SK-N-MC (cell line): ENCODE results near the gene P4HB.

Experiments used
- EZH2 ChIP-seq: fragments of 200-600 bp; sonication (generic); IDR thresholded peaks from one replicate; pipeline ENCODE4 v1.6.1; 2017; ENCODE audit warnings: antibody characterized with exemption
- FOXP2 ChIP-seq: optimal IDR thresholded peaks from 2 replicates; pipeline ENCODE3; 2011; ENCODE audit warnings: mild to moderate bottlenecking, moderate library complexity; ENCODE audit not compliant: insufficient read depth; ENCODE audit errors: extremely low read length, control extremely low read depth
- POLR2AphosphoS5 ChIP-seq: IDR thresholded peaks from 2 replicates; pipeline ENCODE4 v1.6.1; 2012; ENCODE audit warnings: mild to moderate bottlenecking, low read depth, low read length, borderline replicate concordance

DNA sequence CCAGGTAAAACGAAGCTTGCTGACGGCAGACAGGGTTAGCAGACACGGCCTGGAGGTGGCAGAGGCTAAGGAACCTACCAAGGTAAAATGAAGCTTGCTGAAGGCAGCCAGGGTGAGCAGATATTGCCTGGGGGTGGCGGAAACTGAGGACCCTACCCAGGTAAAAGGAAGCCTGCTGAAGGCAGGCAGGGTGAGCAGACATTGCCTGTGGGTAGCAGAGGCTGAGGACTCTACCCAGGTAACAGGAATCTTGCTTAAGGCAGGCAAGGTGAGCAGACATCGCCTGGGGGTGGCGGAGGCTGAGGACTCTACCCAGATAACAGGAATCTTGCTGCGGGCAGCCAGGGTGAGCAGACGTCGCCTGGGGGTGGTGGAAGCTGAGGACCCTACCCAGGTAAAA is 59.0 kb downstream of the P4HB start:
- TF ChIP-seq POLR2AphosphoS5, result no peak
- TF ChIP-seq EZH2, result no peak
- no peak for TF ChIP-seq FOXP2
